Measurements from ENCODE around the gene SCFD2.

Gene SCFD2

DNA sequence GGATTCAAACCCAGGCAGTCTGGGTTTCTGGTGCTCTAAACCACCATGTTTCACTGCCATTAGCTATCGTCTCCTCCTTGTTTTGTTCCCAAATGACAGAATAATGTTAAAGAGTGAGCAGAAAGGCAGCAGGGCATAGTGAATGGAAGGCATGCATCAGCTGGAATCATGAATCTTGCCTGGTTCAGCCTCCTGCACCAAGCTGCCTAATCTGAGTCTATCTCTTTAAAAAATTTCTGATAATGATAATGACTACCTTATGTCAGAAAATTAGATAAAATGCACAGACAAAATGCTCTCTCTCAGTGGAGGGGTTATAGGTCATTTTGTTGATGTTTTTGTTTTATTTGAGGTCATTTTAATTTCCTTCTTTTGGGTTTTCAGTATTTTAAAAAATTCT lies 316.3 kb downstream of the SCFD2 start:
- TF ChIP-seq, protein P1, sequence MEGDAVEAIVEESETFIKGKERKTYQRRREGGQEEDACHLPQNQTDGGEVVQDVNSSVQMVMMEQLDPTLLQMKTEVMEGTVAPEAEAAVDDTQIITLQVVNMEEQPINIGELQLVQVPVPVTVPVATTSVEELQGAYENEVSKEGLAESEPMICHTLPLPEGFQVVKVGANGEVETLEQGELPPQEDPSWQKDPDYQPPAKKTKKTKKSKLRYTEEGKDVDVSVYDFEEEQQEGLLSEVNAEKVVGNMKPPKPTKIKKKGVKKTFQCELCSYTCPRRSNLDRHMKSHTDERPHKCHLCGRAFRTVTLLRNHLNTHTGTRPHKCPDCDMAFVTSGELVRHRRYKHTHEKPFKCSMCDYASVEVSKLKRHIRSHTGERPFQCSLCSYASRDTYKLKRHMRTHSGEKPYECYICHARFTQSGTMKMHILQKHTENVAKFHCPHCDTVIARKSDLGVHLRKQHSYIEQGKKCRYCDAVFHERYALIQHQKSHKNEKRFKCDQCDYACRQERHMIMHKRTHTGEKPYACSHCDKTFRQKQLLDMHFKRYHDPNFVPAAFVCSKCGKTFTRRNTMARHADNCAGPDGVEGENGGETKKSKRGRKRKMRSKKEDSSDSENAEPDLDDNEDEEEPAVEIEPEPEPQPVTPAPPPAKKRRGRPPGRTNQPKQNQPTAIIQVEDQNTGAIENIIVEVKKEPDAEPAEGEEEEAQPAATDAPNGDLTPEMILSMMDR (conservative IDR thresholded peaks at IDR 0.05; ENCODE audit: low read length) = no peak
- H3K4me3 ChIP-seq (ENCODE audit: low read length) = no peak overlapping the region
- DNase-seq (ENCODE audit: low read depth) = no peak

DNA sequence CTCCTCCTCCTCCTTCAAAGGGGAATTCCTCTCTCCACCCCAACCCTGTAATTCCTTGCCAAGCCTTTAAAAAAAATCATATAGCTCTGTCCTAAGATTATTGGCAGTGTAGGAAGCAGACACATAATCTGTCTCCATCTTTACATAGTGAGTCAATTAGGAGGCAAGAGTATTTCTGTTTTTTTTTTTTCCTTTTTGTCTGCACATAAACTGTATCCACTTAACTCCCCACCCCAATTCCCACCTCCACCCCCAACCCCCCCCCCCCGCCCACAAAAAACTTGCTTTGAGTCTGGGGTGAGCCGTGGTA lies 321.3 kb downstream of the SCFD2 start:
- no peak overlapping the region for H3K4me3 ChIP-seq (ENCODE audit: low read length)
- TF ChIP-seq, protein P1 (conservative IDR thresholded peaks at IDR 0.05; ENCODE audit: low read length) = no peak
- DNase-seq (ENCODE audit: low read depth) = no peak

DNA sequence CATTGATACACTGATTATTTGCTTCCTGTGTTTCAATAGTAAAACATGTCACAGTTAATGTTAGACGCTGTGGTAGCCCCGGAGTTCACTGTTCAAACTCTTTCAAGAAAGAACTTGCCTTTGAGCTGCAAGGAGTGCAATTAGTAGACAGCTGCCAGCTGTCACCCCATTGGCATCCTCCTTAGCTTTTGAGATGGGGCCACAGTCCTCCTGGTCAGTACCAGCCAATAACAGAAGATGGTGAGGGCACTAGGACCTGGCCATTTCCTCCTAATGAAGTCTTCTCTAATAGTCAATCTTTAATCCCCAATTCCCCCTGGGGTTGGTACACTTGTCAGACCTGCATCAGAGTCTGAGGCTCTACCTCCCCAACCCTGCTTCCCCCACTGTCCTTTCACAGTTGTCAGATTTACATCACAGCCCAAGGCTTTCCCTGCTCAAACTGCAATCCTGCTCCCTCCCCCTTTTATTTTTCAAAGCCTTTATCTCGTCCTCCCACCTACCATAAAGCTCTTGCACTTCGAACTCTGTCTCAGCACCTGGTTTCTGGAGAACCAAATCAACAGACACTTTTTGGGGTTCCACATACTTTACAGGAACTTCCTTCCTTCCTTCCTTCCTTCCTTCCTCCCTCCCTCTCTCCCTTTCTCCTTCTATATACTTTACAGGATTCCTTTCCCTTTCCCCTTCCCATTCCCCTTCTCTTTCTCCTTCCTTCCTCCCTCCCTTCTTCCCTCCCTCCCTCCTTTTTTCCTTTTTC lies 321.8 kb downstream of the SCFD2 start:
- TF ChIP-seq, protein P1 (conservative IDR thresholded peaks at IDR 0.05; ENCODE audit: low read length) = no peak
- no peak overlapping the region for H3K4me3 ChIP-seq (ENCODE audit: low read length)
- no peak for DNase-seq (ENCODE audit: low read depth)

- no peak overlapping the region for H3K4me3 ChIP-seq (ENCODE audit: low read length)
- TF ChIP-seq, protein P1 (conservative IDR thresholded peaks at IDR 0.05; ENCODE audit: low read length) = no peak
- no peak for DNase-seq (ENCODE audit: low read depth)
These were observed 322.8 kb downstream of the SCFD2 start for GRCh38 chr4:53043055-53043454.

DNA sequence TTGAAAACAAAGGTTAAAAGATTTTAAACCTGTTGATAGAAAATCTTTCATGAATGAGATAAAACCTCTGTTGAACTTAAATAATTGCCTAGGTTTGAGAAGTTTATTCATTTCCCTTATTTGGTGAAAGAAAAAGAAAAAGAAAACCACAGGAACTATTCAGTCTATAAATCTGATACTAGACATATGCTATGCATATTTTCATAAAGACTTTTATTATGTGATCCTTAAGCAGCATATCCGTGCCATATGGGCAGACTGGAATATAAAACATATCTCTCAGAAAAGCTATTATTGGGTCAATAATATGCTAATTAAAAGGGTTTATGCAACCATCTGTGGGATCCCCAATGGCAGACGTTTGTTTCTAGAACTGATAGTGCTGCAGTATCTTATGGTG lies 325.0 kb downstream of the SCFD2 start:
- DNase-seq (ENCODE audit: low read depth) = no peak
- no peak overlapping the region for H3K4me3 ChIP-seq (ENCODE audit: low read length)
- TF ChIP-seq, protein P1 (conservative IDR thresholded peaks at IDR 0.05; ENCODE audit: low read length) = no peak

- H3K4me3 ChIP-seq (ENCODE audit: low read length) = no peak overlapping the region
- TF ChIP-seq, protein P1 (conservative IDR thresholded peaks at IDR 0.05; ENCODE audit: low read length) = no peak
- DNase-seq (ENCODE audit: low read depth) = no peak
These were observed 325.4 kb downstream of the SCFD2 start for GRCh38 chr4:53040459-53040815.

DNA sequence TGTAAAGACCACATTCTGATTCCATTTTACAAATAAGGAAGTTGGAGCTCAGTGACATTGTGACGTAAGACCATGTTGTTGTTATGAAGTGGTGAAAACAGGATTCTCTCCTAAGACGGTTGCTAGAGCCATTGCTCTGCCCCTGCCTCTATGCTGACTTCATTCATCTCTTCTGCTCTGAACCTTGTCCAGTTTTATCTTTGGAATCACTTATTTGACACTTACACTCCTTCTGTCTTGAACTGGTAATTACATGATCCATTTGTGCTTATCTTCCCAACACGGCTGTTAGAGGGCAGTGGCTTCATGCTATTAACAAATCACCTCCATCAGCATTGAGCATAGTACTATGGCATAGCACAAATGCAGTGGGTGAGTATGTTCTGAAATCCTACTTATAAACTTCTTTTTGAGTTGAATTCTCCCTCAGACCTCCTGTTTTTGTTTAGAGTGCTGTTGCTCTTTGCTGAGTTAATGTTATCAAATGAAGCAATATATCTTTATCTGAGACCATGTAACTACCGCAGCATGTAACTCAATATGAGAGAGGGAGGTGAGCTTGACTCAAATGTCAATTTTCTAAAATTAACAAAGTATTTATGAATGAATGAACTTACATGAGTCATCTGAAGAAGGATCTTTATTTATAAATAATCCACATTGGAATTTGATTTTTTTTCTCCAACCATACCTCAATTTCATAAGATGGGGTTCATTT lies 326.0 kb downstream of the SCFD2 start:
- H3K4me3 ChIP-seq (ENCODE audit: low read length) = no peak overlapping the region
- no peak for DNase-seq (ENCODE audit: low read depth)
- TF ChIP-seq, protein P1 (conservative IDR thresholded peaks at IDR 0.05; ENCODE audit: low read length) = no peak

Measured in AG10803 (cell line).